Measurements from ENCODE around the gene SMIM20.

The SMIM20 gene

GRCh38 chr4:25922812-25923369, 8.9 kb downstream of the SMIM20 start:
- ChIA-PET POLR2A (ENCODE audit: low non-redundant PET) (no interaction called here), CTCF (no interaction called here)

GRCh38 chr4:25923745-25924144, 9.7 kb downstream of the SMIM20 start:
- no peak for TF ChIP-seq CTCF (conservative IDR thresholded peaks at IDR 0.05; ENCODE audit: low read depth)
- DNase-seq (ENCODE audit: low spot score), result no peak
- CTCF ChIA-PET, result no interaction called here
- POLR2A ChIA-PET (ENCODE audit: low non-redundant PET), result no interaction called here
- no peak overlapping the region for H3K27ac ChIP-seq

More at GRCh38 chr4:25922812-25923369, 8.9 kb downstream of the SMIM20 start:
- H3K27ac ChIP-seq, result no peak overlapping the region
- no peak for TF ChIP-seq CTCF (conservative IDR thresholded peaks at IDR 0.05; ENCODE audit: low read depth)
- no peak for DNase-seq (ENCODE audit: low spot score)

- H3K27ac ChIP-seq, result no peak overlapping the region
- TF ChIP-seq CTCF (conservative IDR thresholded peaks at IDR 0.05; ENCODE audit: low read depth), result peak; percentile 34; the same call in 1 of the 2 replicates
- POLR2A ChIA-PET (ENCODE audit: low non-redundant PET), result no interaction called here
- DNase-seq (ENCODE audit: low spot score), result peak; percentile 34
- CTCF ChIA-PET, result interaction anchor here (0.5 to 1.4 kb wide), 3 partner anchors 14 to 331 kb away, joined by 4 to 5 read pairs (median 4); no protein-coding TSS in a partner anchor
Measured at GRCh38 chr4:25925486-25926201, 11.6 kb downstream of the SMIM20 start.

- ChIA-PET POLR2A (ENCODE audit: low non-redundant PET) (no interaction called here), CTCF (interaction anchor here (0.5 to 1.4 kb wide), 3 partner anchors 13 to 332 kb away, joined by 4 to 5 read pairs (median 4); no protein-coding TSS in a partner anchor)
- no peak for TF ChIP-seq CTCF (conservative IDR thresholded peaks at IDR 0.05; ENCODE audit: low read depth)
- no peak for DNase-seq (ENCODE audit: low spot score)
- no peak overlapping the region for H3K27ac ChIP-seq
Measured at GRCh38 chr4:25926462-25926861, 12.4 kb downstream of the SMIM20 start.

GRCh38 chr4:25927361-25928195, 13.6 kb downstream of the SMIM20 start:
- no peak for TF ChIP-seq CTCF (conservative IDR thresholded peaks at IDR 0.05; ENCODE audit: low read depth)
- POLR2A ChIA-PET (ENCODE audit: low non-redundant PET), result interaction anchor here (0.6 kb wide), 1 partner anchor 394 kb away, joined by 6 read pairs; no protein-coding TSS in a partner anchor
- no peak for DNase-seq (ENCODE audit: low spot score)
- no peak overlapping the region for H3K27ac ChIP-seq
- CTCF ChIA-PET, result no interaction called here

All from RWPE1 (cell line).